HUES64 (cell line): Measurements from ENCODE around the gene PLIN4.

Experiments used
- H3K27ac ChIP-seq: 2 replicates; pipeline ENCODE4 v1.7.0; 2013; ENCODE audit warnings: low read depth, low read length, inconsistent platforms
- H3K27me3 ChIP-seq: 2 replicates; pipeline ENCODE4 v1.6.1; 2013; ENCODE audit warnings: mild to moderate bottlenecking, low read length; ENCODE audit not compliant: insufficient read depth
- H3K36me3 ChIP-seq: 2 replicates; pipeline ENCODE4 v1.6.1; 2013; ENCODE audit warnings: mild to moderate bottlenecking, low read length; ENCODE audit not compliant: insufficient read depth
- H3K4me1 ChIP-seq: 2 replicates; pipeline ENCODE4 v1.6.1; 2013; ENCODE audit warnings: mild to moderate bottlenecking, low read length, moderate library complexity; ENCODE audit not compliant: insufficient read depth
- H3K4me3 ChIP-seq: 2 replicates; pipeline ENCODE4 v1.5.1; 2013; ENCODE audit warnings: mild to moderate bottlenecking, low read length, moderate library complexity
- H3K9ac ChIP-seq: 2 replicates; pipeline ENCODE4 v1.6.1; 2013; ENCODE audit warnings: mild to moderate bottlenecking, low read depth, low read length
- H3K9me3 ChIP-seq: 2 replicates; pipeline ENCODE4 v1.6.1; 2013; ENCODE audit warnings: low read depth, low read length; ENCODE audit not compliant: insufficient read depth
- WGBS: fragments of 150-250, 120-280 bp; methylation state at CpG from one replicate; pipeline ENCODE4 v1.1.7; 2013; ENCODE audit warnings: missing lambda C conversion rate; 5-methylcytosine and 5-hydroxymethylcytosine counted together

The PLIN4 gene

DNA sequence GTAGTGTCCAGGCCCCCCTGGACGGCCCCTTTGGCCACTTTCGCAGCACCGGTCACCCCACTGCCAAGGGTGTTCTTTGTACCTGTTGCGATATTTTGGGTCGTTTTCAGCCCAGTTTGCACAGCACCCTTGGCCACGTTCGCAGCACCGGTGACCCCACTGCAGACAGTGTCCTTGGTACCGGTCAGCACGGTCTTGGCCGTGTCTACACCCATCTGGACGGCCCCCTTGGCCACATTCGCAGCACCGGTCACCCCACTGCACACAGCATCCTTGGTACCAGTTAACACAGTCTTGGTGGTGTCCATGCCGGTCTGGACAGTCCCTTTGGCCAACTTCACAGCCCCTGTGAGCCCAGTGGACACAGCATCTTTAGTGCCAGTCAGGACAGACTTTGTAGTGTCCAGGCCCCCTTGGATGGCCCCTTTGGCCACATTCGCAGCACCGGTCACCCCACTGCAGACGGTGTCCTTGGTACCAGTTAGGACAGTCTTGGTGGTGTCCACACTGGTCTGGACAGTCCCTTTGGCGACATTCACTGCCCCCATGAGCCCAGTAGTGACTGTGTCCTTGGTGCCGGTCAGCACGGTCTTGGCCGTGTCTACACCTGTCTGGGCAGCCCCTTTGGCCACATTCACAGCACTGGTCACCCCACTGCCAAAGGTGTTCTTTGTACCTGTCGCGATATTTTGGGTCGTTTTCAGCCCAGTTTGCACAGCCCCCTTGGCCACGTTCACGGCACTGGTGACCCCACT lies 6.8 kb downstream of the PLIN4 start:
- Histone ChIP-seq H3K9me3 (no peaks in the 10 kb centered on the region), H3K27me3 (peaks cover 24% of the 10 kb centered on the region), H3K4me1 (no peaks in the 10 kb centered on the region), H3K36me3 (no peaks in the 10 kb centered on the region), H3K27ac (no peak overlapping the region), H3K9ac (no peak overlapping the region), H3K4me3 (no peak overlapping the region)
- 89% methylated on average over 27 of the region's 27 CpGs for WGBS

DNA sequence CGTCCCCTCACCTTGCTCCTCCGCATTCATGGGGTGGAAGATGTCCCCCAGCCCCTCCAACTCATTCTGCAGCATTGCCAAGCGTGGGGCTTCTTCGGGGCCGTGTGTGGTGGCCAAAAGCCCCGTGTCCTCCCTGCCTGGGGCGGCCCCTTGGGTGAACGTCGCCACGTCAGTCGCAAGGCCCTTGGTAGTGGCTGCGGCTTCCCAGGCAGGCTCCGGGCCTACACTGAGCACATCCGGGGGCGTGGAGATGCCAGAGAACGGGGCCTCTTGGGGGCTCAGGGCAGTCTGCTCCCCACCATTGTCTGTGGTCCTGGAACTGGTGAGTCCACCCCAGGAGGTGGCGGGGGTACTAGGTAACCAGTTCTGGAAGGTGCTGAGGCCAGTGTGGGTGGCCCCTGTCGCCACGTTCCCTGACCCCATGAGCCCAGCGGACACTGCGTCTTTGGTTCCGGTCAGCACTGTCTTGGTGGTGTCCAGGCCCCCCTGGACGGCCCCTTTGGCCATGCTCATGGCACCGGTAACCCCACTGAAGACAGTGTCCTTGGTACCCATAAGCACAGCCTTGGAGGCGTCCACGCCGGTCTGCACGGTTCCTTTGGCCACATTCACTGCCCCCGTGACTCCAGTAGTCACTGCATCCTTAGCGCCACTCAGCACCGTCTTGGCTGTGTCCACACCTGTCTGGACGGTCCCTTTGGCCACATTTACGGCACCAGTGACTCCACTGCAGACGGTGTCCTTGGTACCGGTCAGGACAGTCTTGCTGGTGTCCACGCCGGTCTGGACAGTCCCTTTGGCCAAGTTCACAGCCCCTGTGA lies 7.6 kb downstream of the PLIN4 start:
- Histone ChIP-seq H3K9me3 (no peaks in the 10 kb centered on the region), H3K4me1 (no peaks in the 10 kb centered on the region), H3K9ac (no peak overlapping the region), H3K36me3 (0 out of 2 replicates have a peak, but pooled peaks cover 3% of the 10 kb centered on the region), H3K27ac (no peak overlapping the region), H3K4me3 (no peak overlapping the region), H3K27me3 (peaks cover 22% of the 10 kb centered on the region)
- WGBS: 90% methylated on average over 37 of the region's 37 CpGs

DNA sequence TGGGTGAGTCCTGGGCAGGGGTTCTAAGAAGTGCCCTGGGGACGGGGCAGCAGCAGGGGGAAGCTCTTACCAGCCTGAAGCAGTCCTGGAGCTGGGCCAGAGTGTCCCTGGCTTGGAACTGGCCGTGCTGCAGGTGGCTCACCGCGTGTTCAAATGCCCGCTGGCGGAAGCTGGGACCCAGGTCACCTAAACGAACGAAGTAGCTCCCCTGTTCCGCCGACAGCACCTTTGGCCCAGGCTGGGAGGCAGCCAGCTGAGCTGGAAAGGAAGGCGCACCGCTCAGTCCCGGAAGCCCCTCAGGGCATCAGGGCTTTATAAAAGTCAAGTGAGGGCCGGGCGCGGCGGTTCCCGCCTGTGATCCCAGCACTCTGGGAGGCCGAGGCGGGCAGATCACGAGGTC lies 9.6 kb downstream of the PLIN4 start:
- Histone ChIP-seq H3K36me3 (peaks cover 14% of the 10 kb centered on the region; the same call in 1 of the 2 replicates), H3K9me3 (no peaks in the 10 kb centered on the region), H3K9ac (no peak overlapping the region), H3K4me3 (no peak overlapping the region), H3K27ac (no peak overlapping the region), H3K4me1 (no peaks in the 10 kb centered on the region), H3K27me3 (peaks cover 20% of the 10 kb centered on the region)
- 93% methylated on average over 21 of the region's 21 CpGs for whole genome bisulfite sequencing

- Histone ChIP-seq H3K27ac (no peak overlapping the region), H3K9ac (no peak overlapping the region)
- WGBS: 87% methylated on average over 17 of the region's 17 CpGs
These were observed 10.5 kb downstream of the PLIN4 start for GRCh38 chr19:4507804-4508203.

DNA sequence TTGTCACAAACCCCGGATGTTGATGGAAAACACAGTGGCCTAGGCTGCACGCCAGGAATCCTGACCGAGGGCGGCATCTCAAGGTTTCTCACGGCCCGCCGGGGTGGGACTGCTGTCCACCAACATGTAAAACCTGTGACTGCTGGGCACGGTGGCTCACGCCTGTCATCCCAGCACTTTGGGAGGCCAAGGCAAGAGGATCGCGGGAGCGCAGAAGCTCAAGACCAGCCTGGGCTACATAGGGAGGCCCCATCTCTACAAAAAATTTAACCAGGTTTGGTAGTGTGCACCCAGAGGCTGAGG lies 11.2 kb downstream of the PLIN4 start:
- Histone ChIP-seq H3K27ac (no peak overlapping the region), H3K9me3 (no peaks in the 10 kb centered on the region), H3K36me3 (peaks cover 27% of the 10 kb centered on the region), H3K9ac (no peak overlapping the region), H3K4me1 (no peaks in the 10 kb centered on the region), H3K4me3 (no peak overlapping the region), H3K27me3 (peaks cover 13% of the 10 kb centered on the region)
- WGBS: 94% methylated on average over 12 of the region's 12 CpGs

More at GRCh38 chr19:4507804-4508203, 10.5 kb downstream of the PLIN4 start:
- Histone ChIP-seq H3K36me3 (peaks cover 20% of the 10 kb centered on the region), H3K4me1 (no peaks in the 10 kb centered on the region), H3K27me3 (peaks cover 17% of the 10 kb centered on the region), H3K4me3 (no peak overlapping the region), H3K9me3 (no peaks in the 10 kb centered on the region)

GRCh38 chr19:4506449-4507149 lies 11.7 kb downstream of the PLIN4 start:
- no peaks in the 10 kb centered on the region for H3K4me1 ChIP-seq
- H3K9ac ChIP-seq: no peak overlapping the region
- H3K4me3 ChIP-seq: no peak overlapping the region
- H3K36me3 ChIP-seq: peaks cover 32% of the 10 kb centered on the region
- H3K9me3 ChIP-seq: no peaks in the 10 kb centered on the region
- H3K27ac ChIP-seq: no peak overlapping the region
- WGBS: 91% methylated on average over 17 of the region's 17 CpGs
- peaks cover 8% of the 10 kb centered on the region for H3K27me3 ChIP-seq

- H3K4me3 ChIP-seq: no peak overlapping the region
- 0 out of 2 replicates have a peak, but pooled peaks cover 6% of the 10 kb centered on the region for H3K27me3 ChIP-seq
- no peaks in the 10 kb centered on the region for H3K4me1 ChIP-seq
- no peak overlapping the region for H3K27ac ChIP-seq
- H3K9ac ChIP-seq: no peak overlapping the region
- H3K36me3 ChIP-seq: peaks cover 38% of the 10 kb centered on the region
- H3K9me3 ChIP-seq: no peaks in the 10 kb centered on the region
- WGBS: 93% methylated on average over 34 of the region's 34 CpGs
These were observed 12.5 kb downstream of the PLIN4 start for GRCh38 chr19:4505570-4506448.

GRCh38 chr19:4504891-4505569 lies 13.3 kb downstream of the PLIN4 start:
- Histone ChIP-seq H3K9ac (no peak overlapping the region), H3K4me3 (no peak overlapping the region), H3K27me3 (no peaks in the 10 kb centered on the region), H3K27ac (no peak overlapping the region), H3K36me3 (peaks cover 43% of the 10 kb centered on the region), H3K4me1 (no peaks in the 10 kb centered on the region), H3K9me3 (no peaks in the 10 kb centered on the region)
- WGBS: 88% methylated on average over 15 of the region's 15 CpGs

DNA sequence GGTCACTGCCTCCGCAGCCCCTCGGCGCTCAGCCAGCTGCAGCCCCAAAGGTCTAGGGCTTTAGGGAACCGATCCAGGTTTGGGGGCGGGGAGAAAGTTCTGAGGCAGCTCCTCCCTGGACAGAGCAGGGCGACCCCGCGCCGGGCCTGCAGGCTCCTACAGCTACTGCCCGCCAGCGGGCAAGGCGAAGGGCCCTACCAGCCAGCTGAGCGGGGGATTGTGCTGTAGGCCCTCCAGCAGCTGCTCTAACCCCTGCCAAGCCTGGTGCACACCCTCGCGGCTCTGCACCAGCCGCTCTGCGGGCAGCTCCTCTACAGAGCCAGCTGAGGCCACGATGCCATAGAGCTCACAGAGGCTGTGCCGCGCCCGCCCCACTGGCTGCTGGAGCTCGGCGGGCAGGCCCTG lies 14.0 kb downstream of the PLIN4 start:
- no peaks in the 10 kb centered on the region for H3K9me3 ChIP-seq
- no peaks in the 10 kb centered on the region for H3K4me1 ChIP-seq
- peaks cover 48% of the 10 kb centered on the region for H3K36me3 ChIP-seq
- no peak overlapping the region for H3K27ac ChIP-seq
- H3K4me3 ChIP-seq: no peak overlapping the region
- 95% methylated on average over 23 of the region's 23 CpGs for WGBS
- H3K9ac ChIP-seq: no peak overlapping the region
- no peaks in the 10 kb centered on the region for H3K27me3 ChIP-seq

GRCh38 chr19:4503825-4504170 lies 14.5 kb downstream of the PLIN4 start:
- Histone ChIP-seq H3K9me3 (no peaks in the 10 kb centered on the region), H3K4me1 (no peaks in the 10 kb centered on the region), H3K27ac (no peak overlapping the region), H3K9ac (0 out of 2 replicates have a peak overlapping the region, but pooled peaks have one; percentile 26), H3K36me3 (peaks cover 49% of the 10 kb centered on the region), H3K4me3 (no peak overlapping the region), H3K27me3 (no peaks in the 10 kb centered on the region)
- WGBS: 91% methylated on average over 10 of the region's 10 CpGs
